Spleen (tissue), 11 donors: ENCODE measurements around the gene LRRC45. TPM values are rescaled to one million over a fixed set of nuclear protein-coding genes. Genes with fewer than 3 reads are reported as not detected.

Source experiments
- DNase-seq: peaks from one replicate; pipeline ENCODE4 v3.0.0-alpha.2; 2020
- H3K27ac ChIP-seq, 8 donors: fragments of 200-600 bp; sonication (generic) in 7 of 8; 1 replicate in 4 of 8; 2 replicates in 4 of 8; pipeline versions ENCODE4 v1.5.0 to v1.8.0; 2016 to 2021; ENCODE audit warnings: inconsistent platforms in 4 of 8, mild to moderate bottlenecking in 4 of 8, moderate library complexity in 1 of 8
- H3K27me3 ChIP-seq, 7 donors: fragments of 200-600 bp; sonication (generic) in 6 of 7; replicated peaks in 1 of 7; 1 replicate in 4 of 7; 2 replicates in 3 of 7; pipeline versions ENCODE4 v1.5.0 to v1.8.0; 2016 to 2021; ENCODE audit warnings: inconsistent platforms in 3 of 7, mild to moderate bottlenecking in 1 of 7
- H3K36me3 ChIP-seq, 6 donors: fragments of 200-600 bp; sonication (generic) in 5 of 6; 1 replicate in 4 of 6; 2 replicates in 2 of 6; pipeline versions ENCODE4 v1.5.0 to v1.8.0; 2016 to 2021; ENCODE audit warnings: inconsistent platforms in 2 of 6
- H3K4me1 ChIP-seq, 6 donors: fragments of 200-600 bp; sonication (generic) in 5 of 6; 1 replicate in 3 of 6; 2 replicates in 3 of 6; pipeline versions ENCODE4 v1.5.0 to v1.8.0; 2016 to 2021; ENCODE audit warnings: inconsistent platforms in 3 of 6
- H3K4me3 ChIP-seq, 8 donors: fragments of 200-600 bp; sonication (generic) in 7 of 8; 1 replicate in 4 of 8; 2 replicates in 4 of 8; pipeline versions ENCODE4 v1.5.0 to v1.8.0; 2016 to 2021; ENCODE audit warnings: inconsistent platforms in 4 of 8, mild to moderate bottlenecking in 4 of 8, moderate library complexity in 2 of 8
- H3K9me3 ChIP-seq, 8 donors: fragments of 200-600 bp; sonication (generic) in 7 of 8; 1 replicate in 4 of 8; 2 replicates in 4 of 8; pipeline versions ENCODE4 v1.5.0 to v1.8.0; 2016 to 2021; ENCODE audit warnings: inconsistent platforms in 4 of 8
- CTCF ChIP-seq, 11 experiments: fragments of 200-600 bp in 7 of 11; fragments of 450-650 bp in 4 of 11; sonication (generic) in 4 of 11; IDR thresholded peaks in 8 of 11; conservative IDR thresholded peaks in 3 of 11; 1 replicate in 7 of 11; 2 replicates in 4 of 11; pipeline versions ENCODE4 v1.4.0 to v1.8.0; 2016 to 2021; ENCODE audit warnings: antibody characterized with exemption in 11 of 11, inconsistent platforms in 4 of 11, mild to moderate bottlenecking in 1 of 11
- POLR2A ChIP-seq, 3 donors: fragments of 450-650 bp; IDR thresholded peaks; one replicate each; pipeline ENCODE4 v1.5.1; 2017; ENCODE audit warnings: antibody characterized with exemption in 3 of 3, mild to moderate bottlenecking in 1 of 3
- POLR2AphosphoS5 ChIP-seq, 3 donors: sonication (generic); formaldehyde crosslinking; IDR thresholded peaks; one replicate each; pipeline ENCODE4 v1.5.1; 2017; ENCODE audit warnings: antibody characterized with exemption in 3 of 3
- WGBS, 5 donors: extraction: QIAGEN DNeasy Blood & Tissue Kit in 3 of 5; methylation state at CpG; one replicate each; pipeline versions ENCODE4 v1.1.5 to v1.1.7; 2013 to 2018; 5-methylcytosine and 5-hydroxymethylcytosine counted together
- intact Hi-C: fragments of 100-400 bp; cut with DNase I; formaldehyde crosslinking; loops from one replicate; pipeline ENCODE4 v1.15.0; 2023; ENCODE audit warnings: low total_unique reads
- polyA plus RNA-seq, 3 donors: library from polyadenylated mRNA; stranded (reverse); fragments of 200-250 nt; gene quantifications; one replicate each; pipeline ENCODE4 v1.2.1, GENCODE V29; 2013
- total RNA-seq, 7 donors: library from RNA; depleted of rRNA in 3 of 7; stranded (reverse); fragments of >200 nt in 3 of 7; fragmentation: NEBNext Ultra II Directional in 4 of 7; extraction: Animal tissue kit (Norgen Biotek cat#: 25700) in 4 of 7; gene quantifications; one replicate each; pipeline versions ENCODE4 v1.1.0 to v1.2.1, GENCODE V29; 2016 to 2021
- donor health status: healthy with polysubstance abuse.
- donor health status: DM: no; HTN: no; CAD: no; lungs with moderate emphysema.
- donor health status: DM: no; HTN: no; CAD: no.
- donor health status: Bipolar disorder and iron deficiency.
- donor health status: healthy.
- donor health status: DM: no; HTN: no; CAD: no.
- donor health status: DM: yes; HTN: yes; CAD: no.

Gene LRRC45
- total and polyA plus RNA-seq, 10 donors = 7.5 to 23.4 (median 11.7) TPM

GRCh38 chr17:82076018-82076784 lies 53.1 kb downstream of the LRRC45 start:
- TF ChIP-seq CTCF (IDR thresholded peaks at IDR 0.05 in 8 of 11, conservative IDR thresholded peaks at IDR 0.05 in 3 of 11) (no peak), POLR2AphosphoS5 (IDR thresholded peaks at IDR 0.05) (peak in 1 of 3 donors; percentile 18), POLR2A (IDR thresholded peaks at IDR 0.05) (no peak)
- intact Hi-C loops = no loop called here
- H3K27me3 ChIP-seq = no peaks in the 10 kb centered on the region
- H3K4me1 ChIP-seq = no peaks in the 10 kb centered on the region
- H3K9me3 ChIP-seq = no peaks in the 10 kb centered on the region
- H3K36me3 ChIP-seq = peaks cover 0 to 38% (median 26%) of the 10 kb centered on the region in 6 donors
- 79 to 84% (median 82%) methylated on average over 24 to 25 of the region's 25 CpGs for WGBS, 5 donors
- H3K27ac ChIP-seq = no peak overlapping the region
- no peak for DNase-seq
- no peak overlapping the region for H3K4me3 ChIP-seq

GRCh38 chr17:82076785-82077591 lies 53.9 kb downstream of the LRRC45 start:
- Histone ChIP-seq H3K27ac (no peak overlapping the region), H3K27me3 (no peaks in the 10 kb centered on the region), H3K4me1 (no peaks in the 10 kb centered on the region), H3K9me3 (no peaks in the 10 kb centered on the region), H3K4me3 (no peak overlapping the region), H3K36me3 (peaks cover 0 to 46% (median 34%) of the 10 kb centered on the region in 6 donors)
- WGBS, 5 donors = 83 to 86% (median 83%) methylated on average over 17 to 21 of the region's 21 CpGs
- no peak for TF ChIP-seq POLR2AphosphoS5 (IDR thresholded peaks at IDR 0.05)
- no peak for DNase-seq
- intact Hi-C loops = no loop called here

GRCh38 chr17:82077617-82078358 lies 54.7 kb downstream of the LRRC45 start:
- Histone ChIP-seq H3K27ac (no peak overlapping the region), H3K36me3 (peaks cover 0 to 54% (median 42%) of the 10 kb centered on the region in 6 donors), H3K9me3 (no peaks in the 10 kb centered on the region), H3K4me1 (no peaks in the 10 kb centered on the region), H3K4me3 (no peak overlapping the region), H3K27me3 (no peaks in the 10 kb centered on the region)
- intact Hi-C loops = no loop called here
- no peak for TF ChIP-seq POLR2A (IDR thresholded peaks at IDR 0.05)
- no peak for TF ChIP-seq CTCF (IDR thresholded peaks at IDR 0.05 in 8 of 11, conservative IDR thresholded peaks at IDR 0.05 in 3 of 11)
- no peak for TF ChIP-seq POLR2AphosphoS5 (IDR thresholded peaks at IDR 0.05)
- WGBS, 5 donors = 76 to 88% (median 77%) methylated on average over 28 of the region's 28 CpGs
- no peak for DNase-seq

- no peaks in the 10 kb centered on the region for H3K27me3 ChIP-seq
- H3K4me1 ChIP-seq = no peaks in the 10 kb centered on the region
- DNase-seq = no peak
- H3K4me3 ChIP-seq = no peak overlapping the region
- intact Hi-C loops = no loop called here
- H3K9me3 ChIP-seq = no peaks in the 10 kb centered on the region
- TF ChIP-seq POLR2AphosphoS5 (IDR thresholded peaks at IDR 0.05) (no peak), CTCF (IDR thresholded peaks at IDR 0.05 in 8 of 11, conservative IDR thresholded peaks at IDR 0.05 in 3 of 11) (no peak), POLR2A (IDR thresholded peaks at IDR 0.05) (no peak)
- WGBS, 5 donors = 91 to 99% (median 93%) methylated on average over 10 to 18 of the region's 18 CpGs
- peaks cover 0 to 60% (median 48%) of the 10 kb centered on the region in 6 donors for H3K36me3 ChIP-seq
- no peak overlapping the region for H3K27ac ChIP-seq
Measured at GRCh38 chr17:82078433-82078832, 55.3 kb downstream of the LRRC45 start.
